Body of pancreas (tissue), 4 donors: ENCODE measurements around the gene CES5A.

ENCODE experiments used
- POLR2A ChIP-seq, 3 donors: fragments of 450-650 bp; IDR thresholded peaks; one replicate each; pipeline ENCODE4 v1.6.1; 2016; ENCODE audit warnings: antibody characterized with exemption in 3 of 3, mild to moderate bottlenecking in 2 of 3
- TF ChIP-seq, protein P1 (sequence below), 7 experiments: fragments of 450-650 bp in 4 of 7; fragments of 200-600 bp in 3 of 7; sonication (generic) in 3 of 7; IDR thresholded peaks; one replicate each; pipeline ENCODE4 v1.5.1; 2016 to 2019; ENCODE audit warnings: antibody characterized with exemption in 7 of 7

DNA sequence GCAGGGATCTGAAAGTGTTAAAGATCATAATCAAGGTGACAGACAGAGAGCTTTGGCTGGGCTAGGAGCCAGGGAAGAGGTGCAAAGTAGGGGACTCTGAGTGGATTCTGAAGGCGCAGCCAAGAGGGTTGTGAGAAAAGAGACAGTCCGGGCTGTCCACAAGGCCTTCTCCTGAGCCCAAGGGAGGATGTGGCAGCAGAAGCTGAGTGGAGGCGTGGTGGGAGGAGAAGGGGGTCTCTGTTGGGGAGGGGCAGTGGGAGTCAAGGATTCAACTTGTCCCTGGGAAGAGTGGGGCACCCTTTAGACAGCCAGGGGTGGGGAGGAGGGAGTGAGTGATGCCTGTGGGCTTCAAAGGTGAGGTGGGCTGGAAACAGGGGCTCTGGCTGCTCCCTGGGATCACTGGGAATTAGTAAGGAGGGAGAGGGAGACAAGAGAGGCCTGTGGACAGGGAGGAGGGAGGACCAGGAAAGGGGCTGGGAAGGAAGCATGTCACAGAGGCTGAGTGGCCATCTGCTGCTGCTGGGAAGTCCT lies 52.8 kb downstream of the CES5A start:
- no peak for TF ChIP-seq POLR2A (IDR thresholded peaks at IDR 0.05)
- TF ChIP-seq, protein P1, sequence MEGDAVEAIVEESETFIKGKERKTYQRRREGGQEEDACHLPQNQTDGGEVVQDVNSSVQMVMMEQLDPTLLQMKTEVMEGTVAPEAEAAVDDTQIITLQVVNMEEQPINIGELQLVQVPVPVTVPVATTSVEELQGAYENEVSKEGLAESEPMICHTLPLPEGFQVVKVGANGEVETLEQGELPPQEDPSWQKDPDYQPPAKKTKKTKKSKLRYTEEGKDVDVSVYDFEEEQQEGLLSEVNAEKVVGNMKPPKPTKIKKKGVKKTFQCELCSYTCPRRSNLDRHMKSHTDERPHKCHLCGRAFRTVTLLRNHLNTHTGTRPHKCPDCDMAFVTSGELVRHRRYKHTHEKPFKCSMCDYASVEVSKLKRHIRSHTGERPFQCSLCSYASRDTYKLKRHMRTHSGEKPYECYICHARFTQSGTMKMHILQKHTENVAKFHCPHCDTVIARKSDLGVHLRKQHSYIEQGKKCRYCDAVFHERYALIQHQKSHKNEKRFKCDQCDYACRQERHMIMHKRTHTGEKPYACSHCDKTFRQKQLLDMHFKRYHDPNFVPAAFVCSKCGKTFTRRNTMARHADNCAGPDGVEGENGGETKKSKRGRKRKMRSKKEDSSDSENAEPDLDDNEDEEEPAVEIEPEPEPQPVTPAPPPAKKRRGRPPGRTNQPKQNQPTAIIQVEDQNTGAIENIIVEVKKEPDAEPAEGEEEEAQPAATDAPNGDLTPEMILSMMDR (IDR thresholded peaks at IDR 0.05): no peak
